Astrocyte of the cerebellum (primary cell): ENCODE results near the gene C5orf58.
"Not testable (repeated sequence)": the region's sequence is repeated elsewhere in the genome, so short reads cannot be mapped to it uniquely, and the experiment has no call there.

Experiments used
- DNase-seq: peaks from one replicate; pipeline ENCODE4 v3.0.0-alpha.2; 2011; ENCODE audit warnings: low read depth
- H3K4me3 ChIP-seq: 2 replicates; pipeline ENCODE4 v1.5.1; 2011; ENCODE audit warnings: mild to moderate bottlenecking, low read depth, low read length, moderate library complexity
- in situ Hi-C: cut with HindIII; loops from 2 replicates; pipeline ENCODE4 v1.10.0; 2017; ENCODE audit warnings: low sequenced_read_pairs
- TF ChIP-seq, protein P1 (sequence below): IDR thresholded peaks from 2 replicates; pipeline ENCODE4 v1.5.1; 2012; ENCODE audit warnings: low read length, low read depth, moderate library complexity, mild to moderate bottlenecking; ENCODE audit errors: missing control alignments

Gene C5orf58

DNA sequence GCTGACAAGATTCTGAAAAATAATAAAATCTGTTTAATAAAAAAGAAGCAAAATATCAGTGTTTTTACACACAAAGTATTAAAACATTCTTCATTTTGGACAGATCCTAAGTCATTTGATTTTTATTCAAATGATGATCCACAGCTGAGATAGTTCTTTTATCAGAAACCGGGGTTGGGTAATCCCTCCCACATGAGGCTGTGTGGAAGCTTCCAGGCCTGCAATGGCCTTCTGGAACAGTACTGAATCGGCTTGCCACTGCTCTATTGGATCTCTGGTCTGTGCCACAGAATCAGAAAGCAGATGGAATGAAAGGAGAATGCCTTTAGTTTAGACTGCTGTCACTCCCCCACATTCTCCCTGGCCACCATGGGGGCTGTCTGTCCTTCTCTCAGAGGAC is 6.1 kb upstream of the C5orf58 start:
- in situ Hi-C loops = no loop called here
- no peak overlapping the region for H3K4me3 ChIP-seq
- DNase-seq = no peak
- TF ChIP-seq, protein P1, sequence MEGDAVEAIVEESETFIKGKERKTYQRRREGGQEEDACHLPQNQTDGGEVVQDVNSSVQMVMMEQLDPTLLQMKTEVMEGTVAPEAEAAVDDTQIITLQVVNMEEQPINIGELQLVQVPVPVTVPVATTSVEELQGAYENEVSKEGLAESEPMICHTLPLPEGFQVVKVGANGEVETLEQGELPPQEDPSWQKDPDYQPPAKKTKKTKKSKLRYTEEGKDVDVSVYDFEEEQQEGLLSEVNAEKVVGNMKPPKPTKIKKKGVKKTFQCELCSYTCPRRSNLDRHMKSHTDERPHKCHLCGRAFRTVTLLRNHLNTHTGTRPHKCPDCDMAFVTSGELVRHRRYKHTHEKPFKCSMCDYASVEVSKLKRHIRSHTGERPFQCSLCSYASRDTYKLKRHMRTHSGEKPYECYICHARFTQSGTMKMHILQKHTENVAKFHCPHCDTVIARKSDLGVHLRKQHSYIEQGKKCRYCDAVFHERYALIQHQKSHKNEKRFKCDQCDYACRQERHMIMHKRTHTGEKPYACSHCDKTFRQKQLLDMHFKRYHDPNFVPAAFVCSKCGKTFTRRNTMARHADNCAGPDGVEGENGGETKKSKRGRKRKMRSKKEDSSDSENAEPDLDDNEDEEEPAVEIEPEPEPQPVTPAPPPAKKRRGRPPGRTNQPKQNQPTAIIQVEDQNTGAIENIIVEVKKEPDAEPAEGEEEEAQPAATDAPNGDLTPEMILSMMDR = no peak

DNA sequence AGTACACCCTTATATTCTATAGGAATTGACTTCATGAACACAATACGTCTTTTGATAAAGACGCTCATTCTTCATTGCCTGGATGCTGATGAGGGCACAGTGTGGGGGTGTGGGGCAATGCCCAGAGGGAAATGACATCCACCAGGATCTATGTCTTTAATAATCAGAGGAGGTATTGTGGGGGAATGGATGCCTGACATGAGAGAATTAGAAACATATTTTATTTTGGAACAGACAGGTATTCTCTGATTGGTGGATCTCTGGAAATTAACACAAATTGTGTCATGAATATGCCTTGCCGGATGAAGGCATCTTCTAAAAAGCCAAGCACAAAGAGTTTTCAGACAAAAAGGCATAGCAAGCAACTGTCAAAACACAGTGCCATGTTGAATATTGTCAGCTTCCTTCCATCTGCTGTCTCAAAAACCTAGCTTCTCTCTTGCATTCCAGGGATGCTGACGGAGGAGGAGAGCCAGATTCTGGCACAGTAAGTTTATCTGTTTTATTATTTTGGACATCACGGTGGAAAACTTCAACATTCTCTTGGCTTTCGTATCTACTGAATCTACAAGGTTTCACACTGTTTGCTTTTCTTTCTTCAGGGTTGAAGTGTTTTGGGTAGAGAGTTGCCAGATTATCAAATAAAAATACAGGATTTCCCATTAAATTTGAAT is 3.9 kb upstream of the C5orf58 start:
- H3K4me3 ChIP-seq = no peak overlapping the region
- DNase-seq = no peak
- in situ Hi-C loops = no loop called here
- TF ChIP-seq, protein P1 = no peak

DNA sequence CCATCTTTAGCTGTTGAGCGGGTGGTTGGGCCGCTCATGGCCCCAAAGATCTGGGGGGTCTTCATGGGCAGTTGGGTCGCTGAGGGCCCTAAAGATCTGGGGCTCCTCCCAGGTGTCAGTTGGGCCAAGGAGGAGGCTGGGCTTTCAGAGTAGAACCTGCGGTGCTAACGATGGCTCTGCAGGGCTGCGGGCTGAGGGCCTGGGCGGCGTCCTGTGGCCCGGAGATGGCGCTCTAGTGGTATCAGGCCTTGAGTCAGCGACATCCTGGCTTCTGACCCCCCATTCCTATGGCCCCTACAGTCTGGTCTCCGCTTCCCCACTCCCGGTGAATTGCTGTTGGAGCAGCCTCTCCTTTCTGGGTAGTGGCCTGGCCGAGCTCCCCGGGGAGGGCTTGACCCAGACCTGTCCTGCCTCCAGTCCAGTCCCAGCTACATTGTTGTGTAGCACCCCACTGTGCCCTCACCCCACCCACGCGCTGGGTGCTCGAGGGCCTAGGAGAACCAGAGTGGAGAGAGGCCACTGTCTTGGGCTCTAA is 640 bp downstream of the C5orf58 start:
- no peak overlapping the region for H3K4me3 ChIP-seq
- DNase-seq = no peak
- in situ Hi-C loops = loop anchor here (10.0 kb wide), 1 partner anchor 171 kb away; no protein-coding TSS in a partner anchor
- TF ChIP-seq, protein P1 = no peak

DNA sequence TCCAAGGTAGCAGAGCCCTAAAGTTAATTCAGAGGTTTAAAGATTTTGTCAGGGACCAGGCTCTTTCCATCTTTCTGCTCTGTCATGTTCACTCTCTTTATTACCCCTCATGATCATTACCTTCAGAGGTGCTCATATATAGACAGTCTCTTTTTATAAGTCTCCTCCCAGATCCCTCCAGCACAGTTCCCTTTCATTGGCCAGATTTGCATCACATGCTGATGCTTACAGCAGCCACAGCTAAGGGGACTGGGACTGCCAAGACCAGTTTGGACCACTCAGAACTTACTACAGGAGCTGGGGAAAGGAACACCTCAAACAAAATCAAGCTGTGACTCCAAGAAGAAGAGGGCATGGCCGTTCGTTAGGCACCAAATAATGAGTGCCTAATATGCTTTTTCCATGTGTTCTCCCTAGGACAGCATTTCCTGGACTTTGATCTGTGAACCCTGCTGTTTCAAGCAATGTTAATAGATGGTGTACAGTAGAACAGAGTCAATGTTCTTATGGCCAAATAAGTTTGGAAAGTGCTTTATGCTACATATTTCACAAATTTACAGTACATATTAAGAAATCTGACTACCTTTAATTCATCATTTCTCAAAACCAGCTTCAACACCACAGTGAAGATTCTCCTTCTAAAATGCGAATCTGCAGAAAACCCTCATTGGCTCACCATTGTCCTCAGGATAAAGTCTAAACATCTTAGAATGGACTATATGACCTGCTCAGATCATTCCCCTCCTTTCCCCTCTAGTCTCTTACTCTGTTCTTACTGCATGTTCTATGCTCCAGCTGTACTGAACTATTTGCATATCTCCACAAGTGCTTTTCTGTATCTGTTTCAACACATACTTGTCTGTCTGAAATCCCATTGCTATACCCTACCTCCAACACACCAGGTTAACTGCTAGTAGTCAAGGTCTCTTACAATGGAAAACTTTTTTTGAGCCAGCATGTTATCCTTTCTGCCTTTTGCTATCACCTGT is 3.4 kb downstream of the C5orf58 start:
- TF ChIP-seq, protein P1 = no peak
- DNase-seq = no peak
- in situ Hi-C loops = loop anchor here (10.0 kb wide), 1 partner anchor 169 kb away; no protein-coding TSS in a partner anchor

GRCh38 chr5:170238456-170239196 is 5.8 kb downstream of the C5orf58 start:
- TF ChIP-seq, protein P1 = no peak
- no peak overlapping the region for H3K4me3 ChIP-seq
- in situ Hi-C loops = loop anchor here (10.0 kb wide), 1 partner anchor 166 kb away; no protein-coding TSS in a partner anchor
- no peak for DNase-seq

More for the DNA sequence above, 3.4 kb downstream of the C5orf58 start:
- H3K4me3 ChIP-seq = no peak overlapping the region

DNA sequence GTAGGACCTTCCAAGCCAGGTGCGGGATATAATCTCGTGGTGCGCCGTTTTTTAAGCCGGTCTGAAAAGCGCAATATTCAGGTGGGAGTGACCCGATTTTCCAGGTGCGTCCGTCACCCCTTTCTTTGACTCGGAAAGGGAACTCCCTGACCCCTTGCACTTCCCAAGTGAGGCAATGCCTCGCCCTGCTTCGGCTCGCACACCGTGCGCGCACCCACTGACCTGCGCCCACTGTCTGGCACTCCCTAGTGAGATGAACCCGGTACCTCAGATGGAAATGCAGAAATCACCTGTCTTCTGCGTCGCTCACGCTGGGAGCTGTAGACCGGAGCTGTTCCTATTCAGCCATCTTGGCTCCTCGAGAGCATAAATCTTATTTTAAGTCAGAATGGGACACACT is 12.7 kb downstream of the C5orf58 start:
- in situ Hi-C loops, H3K4me3 ChIP-seq, DNase-seq: not testable (repeated sequence)
